Femur (tissue), 1 donor: ENCODE data around the gene RAB36.
A peak's percentile ranks its signal among the peaks of the same experiment; 100 is the strongest.

ENCODE experiments used
- DNase-seq: peaks from one replicate; pipeline ENCODE4 v3.0.0-alpha.2; 2017

Gene RAB36

GRCh38 chr22:23144932-23145877 is at the start of gene RAB36:
RAB36 (plus strand) TSS chr22:23145477; CDS start chr22:23146617, 1,140 bp downstream.
- DNase-seq = peak; percentile 96

- no peak for DNase-seq
Observed at GRCh38 chr22:23095733-23096342, 49.4 kb upstream of the RAB36 start.

DNA sequence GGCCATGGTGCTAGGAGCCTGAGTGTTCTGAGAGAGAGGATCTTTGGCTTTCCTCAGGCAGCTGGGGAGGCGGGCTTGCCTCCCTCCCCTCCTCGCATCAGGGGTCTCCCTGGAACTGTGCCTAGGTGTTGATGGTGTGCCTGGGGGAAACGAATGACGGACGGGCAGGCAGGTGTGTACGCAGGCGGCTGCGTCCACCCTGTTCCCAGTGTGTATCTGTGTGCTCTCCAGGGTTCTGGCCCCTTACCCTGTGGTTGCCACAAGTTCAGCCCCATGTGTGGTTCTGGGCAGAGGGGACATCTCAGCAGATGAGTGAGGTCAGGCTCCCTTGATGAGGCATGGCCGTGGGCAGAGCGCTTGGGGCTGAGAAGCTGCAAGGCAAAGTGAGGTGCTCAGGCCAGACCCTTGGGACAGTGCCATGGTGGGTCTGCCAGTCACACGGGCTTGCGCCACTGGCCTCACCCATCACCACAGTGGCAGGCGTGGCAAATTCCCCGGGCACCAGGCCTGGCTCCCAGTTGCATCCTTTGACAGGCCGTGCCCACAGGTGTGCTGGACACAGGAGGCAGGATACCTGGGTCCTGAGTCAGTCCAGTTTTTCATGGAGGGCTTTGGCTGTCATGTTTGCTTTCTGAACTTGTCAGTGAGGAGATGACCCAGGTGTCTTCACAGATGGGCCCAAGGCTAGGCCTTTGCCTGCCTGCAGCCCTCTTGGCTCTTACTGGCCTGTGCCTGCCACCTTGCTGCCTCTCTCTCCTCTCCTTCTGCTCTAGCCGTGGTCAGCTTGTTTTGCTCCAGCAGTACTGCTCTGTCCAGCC is 47.7 kb upstream of the RAB36 start:
- DNase-seq = no peak

DNA sequence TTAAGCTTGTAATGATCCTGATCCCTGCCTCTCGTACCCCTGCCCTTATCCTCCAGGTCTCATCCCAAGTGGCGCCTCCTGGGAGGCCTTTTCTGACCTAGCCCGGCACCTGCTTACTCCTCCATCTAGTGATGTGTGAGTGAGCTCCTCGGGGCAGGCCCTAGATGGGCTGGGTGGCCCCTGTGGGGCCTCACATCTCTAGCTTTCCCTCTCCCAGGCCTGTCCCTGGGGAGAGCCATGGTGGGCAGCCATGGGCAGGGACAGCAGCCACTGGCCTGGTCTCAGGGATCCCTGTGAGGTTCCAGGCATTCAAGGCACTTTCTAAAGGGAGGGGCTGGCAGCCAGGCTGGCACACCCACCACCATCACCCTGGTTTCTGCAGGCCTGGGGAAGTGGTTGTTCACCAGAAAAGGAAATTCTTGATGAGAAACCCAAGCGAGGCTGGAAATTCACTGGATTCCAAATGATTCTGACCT is 47.0 kb upstream of the RAB36 start:
- no peak for DNase-seq

DNA sequence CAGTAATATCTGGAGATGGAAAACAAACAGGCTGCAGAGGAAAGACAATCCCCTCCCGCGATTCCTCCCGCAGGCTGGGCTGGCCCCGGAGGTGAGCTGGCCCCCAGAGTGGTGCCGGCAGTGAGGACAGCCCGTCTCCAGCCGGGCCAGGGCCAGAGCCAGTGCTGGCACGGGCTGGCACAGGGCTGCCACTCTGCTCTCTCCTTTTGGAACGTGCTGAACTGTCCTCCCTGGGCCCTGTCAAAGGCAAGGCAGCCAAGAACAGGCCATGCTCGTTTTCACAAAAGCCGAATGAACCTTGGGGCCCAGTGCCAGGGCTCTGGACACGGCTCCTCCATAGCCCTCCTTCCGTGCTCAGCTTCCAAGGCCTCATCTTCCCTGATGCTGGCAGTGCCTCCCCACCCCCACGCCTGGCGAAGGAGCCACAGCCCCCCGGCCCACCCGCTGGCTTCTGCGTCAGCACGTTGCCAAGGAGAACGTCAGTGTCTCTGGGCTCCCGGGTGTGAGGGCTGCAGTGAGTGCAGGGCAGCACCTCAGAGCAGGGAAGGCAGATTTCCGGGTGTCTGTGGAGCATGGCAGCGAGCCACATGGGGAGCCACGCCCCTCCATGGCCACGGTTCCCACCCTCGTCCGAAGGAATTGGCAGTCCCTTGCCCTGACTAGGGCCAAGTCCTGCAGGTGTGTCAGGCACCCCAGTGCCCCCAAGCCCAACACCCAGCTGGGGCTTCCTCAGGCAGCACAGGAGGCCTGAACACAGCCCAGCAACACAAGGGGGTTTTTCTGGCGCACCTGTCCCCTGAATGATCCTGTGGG is 46.4 kb upstream of the RAB36 start:
- no peak for DNase-seq

DNA sequence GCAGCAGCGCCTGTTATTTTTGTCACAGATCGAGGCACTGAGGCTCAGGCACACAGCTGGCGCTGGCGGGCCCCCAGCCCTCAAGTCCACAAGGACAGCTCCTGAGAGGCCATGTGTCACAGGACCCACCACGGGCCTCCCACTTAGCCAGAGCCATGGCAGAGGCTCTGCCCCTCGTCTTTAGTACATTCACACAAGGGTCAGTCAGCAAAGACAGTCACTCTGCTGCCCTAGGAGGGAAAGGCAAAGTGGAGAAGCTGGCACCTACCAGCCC is 45.8 kb upstream of the RAB36 start:
- DNase-seq = no peak

- DNase-seq = no peak
Observed at GRCh38 chr22:23100124-23100801, 45.0 kb upstream of the RAB36 start.

DNA sequence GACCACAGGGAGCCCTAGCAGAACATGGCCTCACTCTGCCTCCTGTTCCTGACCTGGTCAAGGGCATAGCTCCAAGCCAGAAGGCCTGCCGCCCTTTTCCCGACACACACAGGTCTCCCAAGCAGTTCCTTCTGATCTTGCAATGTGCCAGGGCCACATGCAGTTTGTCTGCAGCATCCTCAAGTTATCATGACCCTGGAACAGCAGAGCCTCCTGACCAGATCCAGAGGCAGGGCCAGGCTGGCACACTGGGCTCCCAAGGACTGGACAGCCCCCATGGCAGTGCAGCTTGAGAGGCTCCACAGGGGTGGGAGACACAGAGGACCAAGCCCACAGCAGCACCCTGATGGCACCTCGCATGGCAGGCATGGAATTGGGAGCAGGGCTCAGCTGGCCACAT is 43.8 kb upstream of the RAB36 start:
- no peak for DNase-seq

DNA sequence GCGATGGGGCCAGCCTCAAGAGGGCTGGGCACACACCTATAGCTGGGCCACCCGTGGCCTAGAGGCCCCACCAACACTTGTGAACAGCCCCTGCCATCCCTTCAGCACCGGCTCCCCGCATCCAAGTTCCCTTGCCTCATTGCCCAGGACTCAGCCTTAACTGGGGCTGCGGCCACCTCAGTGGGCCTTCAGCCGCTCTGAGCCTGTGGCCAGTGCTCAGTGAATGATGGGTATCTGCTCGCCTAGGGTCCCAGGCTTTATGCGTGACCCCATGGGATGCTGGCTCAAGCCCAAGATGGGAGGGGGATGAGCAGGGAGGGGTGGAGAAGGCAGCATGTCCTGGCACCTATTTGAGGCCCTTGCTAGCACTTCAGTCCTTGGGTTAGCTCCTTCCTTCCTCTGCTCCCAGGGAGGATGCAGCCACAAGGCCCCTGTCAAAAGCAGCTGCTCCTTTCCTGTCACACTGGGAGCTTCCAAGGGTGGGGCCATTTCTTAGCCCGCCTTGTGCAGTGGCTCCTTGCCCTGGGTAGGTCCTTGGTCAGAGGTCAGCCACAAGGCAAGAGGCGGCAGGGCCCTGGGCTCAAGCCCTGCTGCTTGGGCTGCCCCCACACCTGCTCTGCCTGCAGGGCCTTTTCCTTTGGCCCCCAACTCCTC is 43.1 kb upstream of the RAB36 start:
- no peak for DNase-seq

DNA sequence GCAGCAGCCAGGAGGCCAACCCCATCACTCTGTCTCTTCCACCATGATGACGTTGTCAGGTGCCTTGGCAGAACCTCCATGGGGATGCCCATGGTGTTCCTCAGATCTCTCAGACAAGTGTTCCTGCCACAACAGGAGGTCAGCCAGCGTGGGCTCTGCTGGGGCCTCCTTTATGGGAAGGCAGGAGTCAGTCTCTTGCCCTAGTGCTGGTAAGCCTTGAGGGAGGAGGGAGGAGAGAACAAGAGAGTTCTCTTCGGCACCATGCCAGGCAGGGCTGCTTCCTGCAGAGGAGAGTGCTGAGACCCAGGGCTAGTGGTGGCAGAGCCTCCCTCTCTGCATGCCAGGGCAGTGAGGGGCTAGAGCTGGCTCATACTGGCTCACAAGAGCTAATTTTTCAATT is 42.5 kb upstream of the RAB36 start:
- DNase-seq = no peak

GRCh38 chr22:23103199-23103954 is 41.9 kb upstream of the RAB36 start:
- no peak for DNase-seq

DNA sequence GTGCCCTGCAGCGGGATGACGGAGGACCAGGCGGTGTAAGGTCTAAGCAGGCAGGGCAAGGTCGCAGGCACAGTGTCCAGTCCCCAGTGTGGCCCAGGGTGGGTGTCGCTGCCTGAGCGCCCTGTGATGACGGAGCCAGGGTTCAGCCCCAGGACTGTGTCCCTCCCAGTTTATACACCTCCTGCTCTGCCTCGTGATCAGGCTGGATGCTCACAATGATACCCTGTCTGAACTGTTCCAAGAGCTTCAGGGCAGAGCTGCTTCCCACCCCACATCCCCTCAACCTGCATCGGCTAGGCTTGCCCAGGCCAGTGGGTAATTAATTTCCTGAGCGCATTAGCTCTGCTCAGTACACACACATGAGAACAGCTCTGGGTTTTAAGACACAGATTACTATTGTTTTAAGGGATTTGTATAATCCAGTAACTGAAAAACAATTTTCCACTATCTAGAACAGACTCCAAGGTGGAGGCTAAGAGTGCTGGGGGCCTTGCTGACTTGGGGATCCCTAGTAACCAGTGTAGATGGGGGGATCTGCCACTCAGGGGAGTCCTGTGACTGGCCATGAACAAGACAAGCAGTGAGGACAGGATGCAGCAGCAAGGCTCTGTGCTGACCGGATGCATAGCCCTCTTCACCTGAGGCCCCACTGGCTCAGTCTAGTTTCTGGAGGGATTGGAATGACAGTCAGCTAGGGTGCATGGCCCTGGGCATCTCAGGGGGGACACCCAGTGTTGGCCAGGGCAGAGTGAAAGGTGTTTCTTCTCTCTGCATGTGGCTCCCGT is 40.9 kb upstream of the RAB36 start:
- no peak for DNase-seq

- DNase-seq = no peak
Observed at GRCh38 chr22:23105304-23105703, 40.0 kb upstream of the RAB36 start.

DNA sequence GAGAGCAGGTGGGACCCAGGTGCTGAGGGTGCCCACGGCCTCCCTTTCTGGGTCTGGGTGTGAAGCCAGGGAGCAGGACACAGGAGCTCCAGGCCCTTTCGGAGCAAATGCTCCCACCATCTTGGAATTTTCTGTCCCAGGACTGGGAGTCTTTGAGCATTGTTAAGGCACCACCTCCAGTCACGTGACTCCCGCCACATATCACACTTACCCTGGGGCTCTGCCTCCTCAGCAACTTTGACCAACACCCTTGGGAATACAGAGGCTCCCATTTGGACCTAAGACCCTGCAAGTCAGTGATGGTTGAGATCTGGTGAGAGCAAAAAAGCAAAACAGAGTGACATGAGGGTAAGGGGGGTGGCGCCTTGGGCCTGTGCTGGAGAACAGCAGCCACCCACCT is 39.4 kb upstream of the RAB36 start:
- DNase-seq = no peak

DNA sequence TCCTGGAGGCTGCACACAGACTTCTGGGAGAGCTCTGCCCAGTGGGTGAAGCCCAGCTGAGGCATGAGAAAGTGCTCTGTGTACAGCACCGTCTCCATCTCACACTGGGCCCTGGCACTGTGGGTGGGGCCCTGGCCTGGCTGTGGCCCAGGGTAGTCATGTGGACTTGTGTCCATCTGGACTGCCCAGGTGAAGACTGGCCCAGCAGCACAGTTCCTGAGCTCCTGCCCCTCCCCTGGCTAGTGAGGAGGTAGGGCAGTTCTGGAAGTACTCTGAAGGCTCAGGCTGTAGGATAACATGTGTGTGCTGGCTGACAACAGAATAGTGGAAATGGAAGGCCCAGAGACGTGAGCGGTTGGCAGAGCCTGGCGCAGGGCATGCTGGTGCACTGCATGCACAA is 38.9 kb upstream of the RAB36 start:
- DNase-seq = no peak

GRCh38 chr22:23106906-23107367 is 38.3 kb upstream of the RAB36 start:
- DNase-seq = peak; percentile 79

GRCh38 chr22:23107487-23108248 is 37.6 kb upstream of the RAB36 start:
- no peak for DNase-seq

- DNase-seq = no peak
Observed at GRCh38 chr22:23108249-23109078, 36.8 kb upstream of the RAB36 start.
